DMS153 (cell line): Measurements from ENCODE around the gene PCSK1N.

Experiments
- DNase-seq: peaks from one replicate; lab custom pipeline; 2025; lab: John Stamatoyannopoulos, UW

The PCSK1N gene

GRCh38 chrX:48789366-48790220 lies 45.8 kb downstream of the PCSK1N start:
- DNase-seq = no peak

DNA sequence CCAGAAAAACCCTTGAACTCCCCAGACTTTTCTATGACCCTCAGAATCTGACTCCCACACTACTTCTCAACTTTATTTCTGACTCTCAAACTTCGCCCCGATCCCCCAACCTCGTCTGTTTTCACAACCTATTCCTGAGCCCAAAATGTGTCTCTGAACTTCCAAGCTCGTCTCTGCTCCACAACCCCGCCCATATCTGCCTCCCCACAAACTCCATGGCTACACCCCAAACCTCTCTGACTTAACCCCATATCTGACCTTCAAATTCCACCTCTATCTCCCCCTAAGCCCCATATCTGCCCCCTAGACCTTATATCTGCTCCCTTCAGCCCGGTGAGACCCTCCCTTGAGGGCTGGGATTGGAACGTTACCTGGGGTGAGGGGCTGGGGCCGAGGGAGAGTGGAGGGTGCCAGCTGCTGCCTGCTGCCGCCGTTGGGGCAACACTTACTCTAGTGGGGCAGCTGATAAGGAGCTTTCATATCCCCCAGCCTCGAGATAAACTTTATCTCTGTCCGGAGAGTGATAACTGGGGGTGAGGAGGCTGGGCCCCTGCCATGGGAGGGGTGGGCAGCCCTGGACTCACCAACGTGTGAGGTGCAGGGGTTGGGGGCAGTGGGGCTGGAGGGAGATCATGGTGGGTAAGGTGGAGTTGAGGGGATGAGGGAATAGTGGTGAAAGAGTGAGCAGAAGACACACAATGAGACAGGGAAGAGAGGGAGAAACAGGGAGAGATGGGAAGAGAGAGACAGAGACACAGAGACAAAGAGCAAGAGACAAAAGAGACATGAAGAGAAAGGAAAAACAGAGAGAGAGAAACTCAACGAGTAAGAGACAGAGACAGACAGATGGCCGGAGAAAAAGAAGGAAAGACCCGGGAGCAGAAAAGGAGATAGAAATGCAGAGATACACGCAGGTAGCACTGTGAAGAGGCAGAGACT lies 47.6 kb downstream of the PCSK1N start:
- no peak for DNase-seq

GRCh38 chrX:48786825-48787504 lies 48.4 kb downstream of the PCSK1N start:
- DNase-seq = no peak

- DNase-seq = no peak
Observed at GRCh38 chrX:48786341-48786800, 49.0 kb downstream of the PCSK1N start, which contains the start of gene GATA1. Gene GATA1, plus strand, starts transcription at chrX:48786590. Its CDS starts 4,520 bp downstream, at chrX:48791110.

- DNase-seq = no peak
Observed at GRCh38 chrX:48785540-48786214, 49.7 kb downstream of the PCSK1N start.

DNA sequence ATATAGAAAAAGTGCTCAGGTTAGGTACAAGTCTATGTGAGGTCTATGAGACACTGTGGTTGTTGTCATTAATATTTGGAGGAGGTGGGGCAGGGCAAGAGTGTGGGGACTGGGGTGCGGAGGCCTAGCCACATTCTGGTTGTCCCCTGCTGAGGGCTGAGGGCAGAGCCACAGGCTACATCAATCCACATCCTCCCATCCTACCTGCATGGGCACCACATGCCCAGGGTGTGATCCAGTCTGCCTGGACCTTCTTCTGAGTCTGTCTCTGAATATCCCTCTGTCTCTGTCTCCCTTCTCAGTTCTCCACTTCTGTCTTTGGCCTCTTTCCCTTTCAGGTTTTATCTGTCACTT lies 50.2 kb downstream of the PCSK1N start:
- DNase-seq = no peak

GRCh38 chrX:48784726-48785125 lies 50.7 kb downstream of the PCSK1N start:
- no peak for DNase-seq

DNA sequence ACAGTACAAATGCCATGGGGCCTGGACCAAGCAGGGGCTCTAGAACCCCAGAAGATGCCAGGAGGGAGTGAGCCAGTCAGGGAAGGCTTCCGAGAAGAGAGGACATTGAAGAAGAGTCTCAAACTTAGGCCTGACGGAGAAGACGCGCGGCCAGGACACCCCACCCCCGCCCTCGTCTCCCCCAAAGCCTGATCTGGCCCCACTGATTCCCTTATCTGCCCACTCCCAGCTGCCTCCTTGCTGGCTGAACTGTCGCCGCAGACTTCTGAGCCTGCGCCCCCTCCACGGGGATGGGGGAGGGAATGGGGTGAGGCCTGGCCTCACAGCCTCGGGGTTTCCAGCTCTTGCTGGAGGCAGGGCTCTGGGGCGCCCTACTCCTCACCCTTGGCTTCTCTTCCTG lies 52.6 kb downstream of the PCSK1N start:
- no peak for DNase-seq

DNA sequence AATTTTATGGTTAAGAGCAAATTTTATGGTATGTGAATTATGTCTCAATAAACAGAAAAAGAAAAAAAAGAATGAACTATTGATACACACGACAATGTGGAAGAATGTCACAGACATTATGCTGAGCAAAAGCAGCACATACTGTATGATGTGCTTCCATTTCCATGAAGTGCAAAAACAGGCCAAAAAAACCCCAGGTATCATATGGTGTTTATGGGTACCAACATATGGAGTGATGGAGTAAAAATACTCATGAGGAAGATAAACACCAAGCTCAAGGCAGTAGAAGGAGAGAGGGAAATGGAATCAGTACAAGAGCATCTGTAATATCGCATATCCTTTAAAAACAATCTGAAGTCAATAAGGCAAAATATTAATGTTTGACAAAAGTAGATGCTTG lies 53.2 kb downstream of the PCSK1N start:
- no peak for DNase-seq

GRCh38 chrX:48781705-48782104 lies 53.7 kb downstream of the PCSK1N start:
- no peak for DNase-seq
